ENCODE results near the gene VTI1A. TPM values are rescaled to one million over a fixed set of nuclear protein-coding genes. Genes with fewer than 3 reads are reported as not detected.
"Not testable (repeated sequence)": the region's sequence is repeated elsewhere in the genome, so short reads cannot be mapped to it uniquely, and the experiment has no call there.

VTI1A gene
- total RNA-seq, 2 experiments from 2014 or later, result 39.0 to 54.6 TPM

DNA sequence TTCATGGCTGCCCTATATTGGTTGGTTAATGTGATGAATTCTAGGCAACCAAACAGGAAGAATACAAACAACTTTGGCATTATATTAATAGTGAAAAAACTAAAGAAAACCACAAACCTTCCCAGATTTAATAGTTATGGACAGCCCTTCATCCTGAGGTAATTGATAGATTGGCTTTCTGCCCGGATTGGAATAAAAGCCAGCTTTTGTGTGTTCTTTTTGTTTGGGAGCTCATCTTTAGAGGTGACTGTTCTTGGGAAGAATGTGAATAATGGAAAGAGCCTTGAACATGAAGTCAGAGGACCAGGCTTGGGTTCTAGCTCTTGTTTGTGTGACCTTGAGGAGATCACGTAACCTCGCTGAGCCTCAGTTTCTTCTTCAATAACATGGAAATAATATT lies 92.3 kb downstream of the VTI1A start:
- H3K36me3 Mint-ChIP-seq, result peaks cover 41% of the 10 kb centered on the region
- DNase-seq (no peak), ATAC-seq (no peak)
- peaks cover 9% of the 10 kb centered on the region for H3K4me1 Mint-ChIP-seq
- H3K9me3 Mint-ChIP-seq (ENCODE audit: low read depth), result no peaks in the 10 kb centered on the region
- no peaks in the 10 kb centered on the region for H3K27me3 Mint-ChIP-seq
- CTCF ChIA-PET, result no interaction called here
- H3K27ac Mint-ChIP-seq, result no peak overlapping the region
- H3K4me3 Mint-ChIP-seq, result no peak overlapping the region

DNA sequence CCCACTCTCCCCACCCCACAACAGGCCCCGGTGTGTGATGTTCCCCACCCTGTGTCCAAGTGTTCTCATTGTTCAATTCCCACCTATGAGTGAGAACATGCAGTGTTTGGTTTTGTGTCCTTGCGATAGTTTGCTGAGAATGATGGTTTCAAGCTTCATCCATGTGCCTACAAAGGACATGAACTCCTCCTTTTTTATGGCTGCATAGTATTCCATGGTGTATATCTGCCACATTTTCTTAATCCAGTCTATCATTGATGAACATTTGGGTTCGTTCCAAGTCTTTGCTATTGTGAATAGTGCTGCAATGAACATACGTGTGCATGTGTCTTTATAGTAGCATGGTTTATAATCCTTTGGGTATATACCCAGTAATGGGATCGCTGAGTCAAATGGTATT lies 95.8 kb downstream of the VTI1A start:
- not testable (repeated sequence) for DNase-seq; ATAC-seq; H3K27ac Mint-ChIP-seq; H3K4me3 Mint-ChIP-seq; H3K27me3 Mint-ChIP-seq; H3K9me3 Mint-ChIP-seq (ENCODE audit: low read depth); H3K4me1 Mint-ChIP-seq
- H3K36me3 Mint-ChIP-seq, result peaks cover 48% of the 10 kb centered on the region
- CTCF ChIA-PET, result interaction anchor here (1.1 kb wide), 1 partner anchor 10 kb away, joined by 3 read pairs; no protein-coding TSS in a partner anchor

DNA sequence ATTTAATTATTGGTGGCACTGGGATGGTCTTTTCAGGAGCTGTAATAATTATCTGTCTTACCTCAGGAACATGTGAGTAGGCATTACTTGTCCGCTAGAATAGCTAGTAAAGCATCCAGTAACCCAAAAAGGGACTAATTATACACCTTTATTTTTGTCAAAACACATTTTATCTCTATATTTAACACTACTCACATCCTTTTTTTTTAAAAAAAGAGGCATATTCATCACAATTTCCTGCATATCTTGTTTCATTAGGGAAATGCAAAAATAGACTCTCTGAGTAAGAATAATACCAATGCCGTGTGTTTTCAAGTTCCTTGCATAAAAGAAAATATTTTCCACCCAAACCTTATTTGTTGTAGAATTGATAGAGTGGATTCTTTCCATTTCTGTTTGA lies 99.5 kb downstream of the VTI1A start:
- Mint-ChIP-seq H3K36me3 (peaks cover 29% of the 10 kb centered on the region), H3K9me3 (ENCODE audit: low read depth) (no peaks in the 10 kb centered on the region), H3K27ac (no peak overlapping the region), H3K4me1 (no peaks in the 10 kb centered on the region), H3K27me3 (no peaks in the 10 kb centered on the region), H3K4me3 (no peak overlapping the region)
- CTCF ChIA-PET, result no interaction called here
- DNase-seq, result no peak
- no peak for ATAC-seq

DNA sequence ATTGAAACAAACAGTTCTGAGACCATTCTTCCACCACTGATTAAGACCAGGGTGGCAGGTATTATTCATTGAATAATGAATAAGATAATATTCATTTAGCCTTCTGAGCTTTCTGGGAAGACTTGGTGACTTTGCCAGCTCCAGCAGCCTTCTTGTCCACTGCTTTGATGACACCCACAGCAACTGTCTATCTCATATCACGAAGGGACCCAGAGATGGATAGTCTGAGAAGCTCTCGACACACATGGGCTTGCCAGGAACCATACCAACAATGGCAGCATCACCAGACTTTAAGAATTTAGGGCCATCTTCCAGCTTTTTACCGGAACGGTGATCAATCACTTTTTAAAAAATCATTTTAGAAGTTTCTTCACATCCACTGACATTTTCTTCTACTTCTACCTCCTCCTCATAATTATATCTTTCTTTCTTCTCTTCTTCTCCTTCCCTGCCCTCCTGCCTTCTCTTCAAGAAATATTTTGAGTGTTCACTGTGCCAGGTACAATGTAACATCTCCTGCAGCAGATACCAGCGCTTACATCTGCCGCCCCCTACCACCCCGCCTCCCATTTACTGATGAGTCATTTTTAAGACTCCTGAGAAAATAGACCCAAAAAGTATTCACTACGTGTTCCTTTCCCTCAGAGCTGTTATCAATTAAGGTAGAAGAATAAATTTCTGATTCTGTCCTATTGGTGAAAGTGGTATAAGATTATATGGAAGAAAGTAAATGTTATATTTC lies 101.7 kb downstream of the VTI1A start:
- ATAC-seq (no peak), DNase-seq (no peak)
- Mint-ChIP-seq H3K9me3 (ENCODE audit: low read depth) (no peaks in the 10 kb centered on the region), H3K4me3 (no peak overlapping the region), H3K27ac (no peak overlapping the region), H3K4me1 (no peaks in the 10 kb centered on the region), H3K27me3 (no peaks in the 10 kb centered on the region), H3K36me3 (peaks cover 14% of the 10 kb centered on the region)
- CTCF ChIA-PET, result no interaction called here

DNA sequence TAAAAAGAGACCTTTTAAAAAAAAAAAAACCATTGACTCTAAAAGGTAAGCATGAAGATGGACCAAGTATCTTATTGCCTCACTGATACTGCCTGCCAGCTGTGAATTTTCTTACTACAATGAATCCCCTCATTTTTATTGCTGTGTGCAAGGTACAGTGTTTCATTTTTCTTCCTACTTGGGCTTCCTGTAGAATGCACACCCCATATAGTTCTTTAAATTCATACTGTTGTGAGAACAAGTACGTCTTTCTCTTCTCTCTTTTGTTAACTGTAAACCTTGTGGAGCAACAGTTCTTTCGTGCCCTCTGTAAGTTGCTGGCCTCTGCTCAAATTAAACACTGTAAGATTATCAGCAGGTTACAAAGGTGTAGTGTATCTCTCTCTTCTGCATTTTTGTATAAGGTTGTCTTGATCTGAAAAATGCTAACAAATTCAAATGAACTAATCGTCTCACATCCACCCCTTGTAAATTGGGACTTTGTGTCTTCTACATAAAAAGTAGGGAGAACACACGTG lies 105.6 kb downstream of the VTI1A start:
- no peak for ATAC-seq

DNA sequence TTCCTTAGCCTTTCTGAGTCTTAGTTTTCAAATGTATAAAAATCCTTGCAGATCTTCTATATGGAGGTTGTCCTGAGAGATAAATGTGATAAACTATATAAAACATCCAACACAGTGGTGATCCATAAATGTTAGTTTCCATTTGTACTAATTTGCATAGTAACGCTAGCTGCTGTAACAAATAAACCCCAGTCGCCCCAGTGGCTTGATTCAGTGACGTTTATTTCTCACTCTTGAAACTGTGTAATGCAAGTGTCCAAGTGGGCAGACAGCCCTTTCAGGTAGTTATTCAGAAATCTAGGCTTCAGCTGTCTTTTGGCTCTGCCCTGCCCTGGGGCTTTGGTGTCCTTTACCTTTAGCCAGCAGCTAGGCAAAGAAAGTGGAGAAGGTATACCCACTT lies 106.3 kb downstream of the VTI1A start:
- Mint-ChIP-seq H3K27ac (no peak overlapping the region), H3K9me3 (ENCODE audit: low read depth) (no peaks in the 10 kb centered on the region), H3K4me3 (no peak overlapping the region), H3K4me1 (no peaks in the 10 kb centered on the region), H3K27me3 (no peaks in the 10 kb centered on the region), H3K36me3 (peaks cover 2% of the 10 kb centered on the region)
- DNase-seq, result no peak
- CTCF ChIA-PET, result no interaction called here
- no peak for ATAC-seq

More for the DNA sequence above, 105.6 kb downstream of the VTI1A start:
- no peak overlapping the region for H3K27ac Mint-ChIP-seq
- no peaks in the 10 kb centered on the region for H3K4me1 Mint-ChIP-seq
- CTCF ChIA-PET, result no interaction called here
- peaks cover 2% of the 10 kb centered on the region for H3K36me3 Mint-ChIP-seq
- no peaks in the 10 kb centered on the region for H3K9me3 Mint-ChIP-seq (ENCODE audit: low read depth)
- H3K27me3 Mint-ChIP-seq, result no peaks in the 10 kb centered on the region
- no peak overlapping the region for H3K4me3 Mint-ChIP-seq
- no peak for DNase-seq

DNA sequence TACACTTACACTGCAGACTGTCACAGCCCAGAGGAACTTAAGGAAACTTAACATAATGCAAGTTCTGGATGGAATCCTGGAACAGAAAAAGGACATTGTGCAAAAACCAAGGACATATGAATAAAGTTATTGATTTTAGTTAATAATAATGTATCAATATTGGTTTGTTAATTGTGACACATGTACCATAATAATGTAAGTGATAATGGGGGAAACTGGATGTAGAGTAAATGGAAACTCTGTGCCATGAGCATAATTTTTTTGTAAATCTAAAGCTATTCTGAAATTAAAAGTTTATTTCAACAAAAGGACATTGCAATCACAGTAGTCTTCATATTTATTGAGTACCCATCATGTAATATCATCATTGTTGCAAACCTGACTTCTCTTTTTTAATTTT lies 107.2 kb downstream of the VTI1A start:
- Mint-ChIP-seq H3K9me3 (ENCODE audit: low read depth) (no peaks in the 10 kb centered on the region), H3K4me1 (no peaks in the 10 kb centered on the region)
- CTCF ChIA-PET, result no interaction called here

DNA sequence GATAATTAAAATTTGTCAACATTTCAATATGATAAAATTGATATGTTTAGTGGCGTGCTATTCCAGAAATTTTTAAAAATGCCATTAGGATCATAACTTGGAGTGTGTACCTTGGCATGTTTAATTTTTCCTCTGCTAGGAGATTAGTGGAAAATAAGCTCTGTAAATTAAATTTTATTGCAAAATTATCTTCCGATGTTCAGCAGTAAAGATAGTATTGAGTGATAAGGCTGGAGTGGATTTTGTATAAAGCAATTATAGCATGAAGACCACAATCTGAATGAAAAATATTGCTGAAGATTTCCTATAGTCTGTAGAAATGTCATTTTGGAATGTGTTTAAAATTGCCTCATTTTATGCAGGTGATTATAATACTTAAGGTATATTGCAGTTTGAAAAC lies 110.2 kb downstream of the VTI1A start:
- Mint-ChIP-seq H3K27ac (no peak overlapping the region), H3K9me3 (ENCODE audit: low read depth) (no peaks in the 10 kb centered on the region), H3K4me1 (no peaks in the 10 kb centered on the region), H3K4me3 (no peak overlapping the region), H3K36me3 (no peaks in the 10 kb centered on the region), H3K27me3 (no peaks in the 10 kb centered on the region)
- CTCF ChIA-PET, result no interaction called here
- ATAC-seq (no peak), DNase-seq (no peak)

More for the DNA sequence above, 107.2 kb downstream of the VTI1A start:
- H3K4me3 Mint-ChIP-seq, result no peak overlapping the region
- DNase-seq (no peak), ATAC-seq (no peak)
- no peak overlapping the region for H3K27ac Mint-ChIP-seq
- no peaks in the 10 kb centered on the region for H3K27me3 Mint-ChIP-seq
- H3K36me3 Mint-ChIP-seq, result no peaks in the 10 kb centered on the region

DNA sequence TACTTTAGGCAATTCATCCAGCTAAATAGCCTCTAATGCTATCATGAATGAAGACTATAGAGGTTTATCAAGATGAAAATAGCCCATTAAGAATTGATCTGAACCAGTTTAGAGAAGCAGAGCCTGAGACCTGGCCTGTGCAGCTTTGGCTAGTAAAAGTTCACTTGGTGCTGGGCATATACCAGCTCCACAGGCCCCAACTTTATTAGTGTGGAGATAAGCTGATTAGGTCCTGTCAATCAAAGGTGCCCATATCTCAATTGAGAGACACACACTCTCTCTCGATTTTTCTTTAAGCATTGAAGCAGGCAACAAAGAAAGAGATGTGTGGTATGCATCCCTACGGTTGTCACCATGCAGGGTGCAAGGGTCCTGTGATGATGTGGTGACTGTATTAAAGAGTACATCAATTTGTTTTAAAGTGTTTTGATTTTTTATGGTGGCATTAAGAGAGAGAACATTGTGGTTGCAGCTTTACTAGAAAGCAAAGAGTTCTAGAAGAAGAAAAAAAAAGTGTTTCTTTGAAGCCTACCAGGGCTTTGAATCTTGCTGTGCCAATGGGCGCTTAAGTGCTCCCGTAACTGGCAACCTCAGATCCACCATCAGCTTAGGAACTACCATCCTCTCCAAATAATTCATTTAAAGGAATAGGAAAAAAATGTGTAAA lies 111.6 kb downstream of the VTI1A start:
- CTCF ChIA-PET, result no interaction called here
- no peak overlapping the region for H3K27ac Mint-ChIP-seq

DNA sequence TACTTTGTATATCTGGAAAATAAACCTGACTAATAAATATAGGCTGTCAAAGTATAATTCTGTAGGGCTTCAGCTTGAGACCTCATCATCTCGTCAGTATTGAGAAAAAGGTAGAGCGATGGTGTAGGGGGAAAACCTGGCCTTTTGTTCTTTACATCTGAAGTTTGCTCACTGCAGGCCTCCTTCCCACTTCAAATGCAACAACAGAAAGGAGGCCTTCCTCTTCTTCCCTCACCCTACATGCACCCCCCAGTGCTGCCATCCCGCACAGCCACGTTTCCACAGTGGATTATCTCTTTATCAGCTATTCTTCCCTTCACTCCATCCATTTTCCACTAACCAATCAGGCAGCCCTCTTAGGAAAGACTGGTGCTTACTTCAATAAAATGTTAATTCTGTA lies 112.3 kb downstream of the VTI1A start:
- no peak for DNase-seq
- H3K27ac Mint-ChIP-seq, result no peak overlapping the region
- H3K36me3 Mint-ChIP-seq, result no peaks in the 10 kb centered on the region
- no peak for ATAC-seq
- H3K4me3 Mint-ChIP-seq, result no peak overlapping the region
- no peaks in the 10 kb centered on the region for H3K9me3 Mint-ChIP-seq (ENCODE audit: low read depth)
- no peaks in the 10 kb centered on the region for H3K4me1 Mint-ChIP-seq
- H3K27me3 Mint-ChIP-seq, result no peaks in the 10 kb centered on the region
- CTCF ChIA-PET, result no interaction called here

More for the DNA sequence above, 111.6 kb downstream of the VTI1A start:
- no peak for DNase-seq
- H3K9me3 Mint-ChIP-seq (ENCODE audit: low read depth), result no peaks in the 10 kb centered on the region
- H3K27me3 Mint-ChIP-seq, result no peaks in the 10 kb centered on the region
- H3K4me1 Mint-ChIP-seq, result no peaks in the 10 kb centered on the region
- H3K36me3 Mint-ChIP-seq, result no peaks in the 10 kb centered on the region
- no peak for ATAC-seq
- H3K4me3 Mint-ChIP-seq, result no peak overlapping the region

DNA sequence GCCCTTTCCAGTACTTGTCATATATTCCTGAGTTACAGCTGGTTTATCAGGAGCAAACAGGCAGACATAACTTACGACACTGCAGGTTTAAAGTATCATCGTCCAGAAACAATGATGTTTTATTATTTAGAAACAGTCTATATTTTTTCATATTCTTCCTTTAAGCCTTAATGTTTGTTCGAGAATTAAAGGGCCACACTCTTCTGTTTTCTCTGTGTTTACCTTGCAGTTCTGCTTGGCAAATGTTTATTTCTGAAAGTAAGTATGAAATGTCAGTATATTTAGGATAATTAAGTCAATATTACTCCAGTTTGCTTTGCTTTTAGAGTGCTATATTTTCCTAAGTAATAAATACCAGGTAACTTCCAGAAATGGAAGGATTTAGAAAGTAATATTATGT lies 115.1 kb downstream of the VTI1A start:
- Mint-ChIP-seq H3K27me3 (no peaks in the 10 kb centered on the region), H3K27ac (no peak overlapping the region), H3K4me1 (no peaks in the 10 kb centered on the region), H3K9me3 (ENCODE audit: low read depth) (no peaks in the 10 kb centered on the region), H3K4me3 (no peak overlapping the region), H3K36me3 (no peaks in the 10 kb centered on the region)
- ATAC-seq (no peak), DNase-seq (no peak)
- CTCF ChIA-PET, result no interaction called here

DNA sequence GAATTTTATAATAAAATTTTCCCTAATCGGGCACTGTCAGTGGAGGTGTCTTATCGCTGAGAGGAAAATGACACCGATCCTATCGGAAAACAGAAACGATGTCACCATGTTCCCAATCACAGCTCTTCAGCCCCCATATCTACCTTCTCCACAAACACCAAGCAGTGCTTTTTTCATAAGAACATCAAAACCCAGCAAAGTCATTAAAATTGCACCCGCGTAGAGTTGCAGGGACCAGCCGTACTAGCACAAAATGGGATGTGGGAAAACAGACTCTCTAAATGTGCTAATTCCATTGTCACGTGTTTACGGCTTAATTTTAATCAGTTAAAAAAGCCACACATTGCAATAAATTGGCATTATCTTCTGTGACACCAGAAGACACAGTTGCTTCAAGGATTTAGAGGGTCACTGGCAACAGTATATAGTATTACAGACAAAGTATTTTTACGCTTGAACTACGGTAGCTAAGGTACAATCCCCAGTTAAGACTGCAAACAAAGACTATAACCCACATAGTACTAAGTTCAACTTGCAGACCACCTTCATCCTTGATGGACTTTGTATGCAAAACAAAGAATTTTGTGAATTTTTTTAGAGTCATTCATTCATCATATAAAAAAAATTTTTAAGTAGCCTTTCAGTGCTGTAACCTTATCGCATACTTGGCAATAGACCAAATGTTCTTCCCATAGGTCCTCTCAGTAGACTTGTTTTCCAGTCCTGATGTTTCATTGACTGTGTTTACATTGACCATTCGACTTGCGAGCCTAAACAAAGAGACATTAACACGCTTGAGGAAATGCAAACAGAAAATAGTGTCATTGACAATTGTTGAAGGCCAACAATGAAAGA lies 116.0 kb downstream of the VTI1A start:
- Mint-ChIP-seq H3K36me3 (no peaks in the 10 kb centered on the region), H3K4me1 (no peaks in the 10 kb centered on the region), H3K4me3 (no peak overlapping the region), H3K9me3 (ENCODE audit: low read depth) (no peaks in the 10 kb centered on the region), H3K27ac (no peak overlapping the region), H3K27me3 (no peaks in the 10 kb centered on the region)
- CTCF ChIA-PET, result interaction anchor here (1.7 kb wide), 1 partner anchor 22 kb away, joined by 4 read pairs; no protein-coding TSS in a partner anchor
- no peak for DNase-seq
- no peak for ATAC-seq

DNA sequence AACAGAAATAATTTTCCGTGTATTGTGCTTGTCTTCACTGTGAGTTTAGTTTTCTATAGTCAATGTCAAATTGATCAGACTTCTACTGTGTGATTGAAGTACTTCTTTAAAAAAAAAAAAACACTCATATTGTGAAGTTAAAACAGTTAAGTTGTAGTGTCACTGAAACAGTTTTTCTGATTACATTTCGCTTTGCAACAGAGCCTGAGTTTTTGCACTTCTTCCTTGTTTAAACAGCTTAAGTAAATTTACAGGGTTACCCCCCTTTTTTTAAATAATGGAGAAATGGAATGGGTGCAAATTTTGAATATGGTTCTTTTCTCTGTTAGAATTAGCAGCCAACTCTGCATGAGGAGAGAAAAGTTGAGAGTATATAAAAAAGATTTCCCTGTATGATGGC lies 117.3 kb downstream of the VTI1A start:
- H3K4me3 Mint-ChIP-seq, result no peak overlapping the region
- CTCF ChIA-PET, result interaction anchor here (1.3 to 1.7 kb wide), 2 partner anchors 23 to 92 kb away, joined by 3 to 4 read pairs; no protein-coding TSS in a partner anchor
- ATAC-seq (no peak), DNase-seq (no peak)
- no peaks in the 10 kb centered on the region for H3K4me1 Mint-ChIP-seq
- H3K36me3 Mint-ChIP-seq, result no peaks in the 10 kb centered on the region
- no peaks in the 10 kb centered on the region for H3K27me3 Mint-ChIP-seq
- no peak overlapping the region for H3K27ac Mint-ChIP-seq
- H3K9me3 Mint-ChIP-seq (ENCODE audit: low read depth), result no peaks in the 10 kb centered on the region

Data from activated CD8-positive, alpha-beta memory T cell treated with anti-CD3 and anti-CD28 coated beads, Interleukin-2, amount 10 ng/mL, durations not matched to agents 7 days and 5 days (primary cell).